Measurements from ENCODE around the gene HSD11B2.

Gene HSD11B2

DNA sequence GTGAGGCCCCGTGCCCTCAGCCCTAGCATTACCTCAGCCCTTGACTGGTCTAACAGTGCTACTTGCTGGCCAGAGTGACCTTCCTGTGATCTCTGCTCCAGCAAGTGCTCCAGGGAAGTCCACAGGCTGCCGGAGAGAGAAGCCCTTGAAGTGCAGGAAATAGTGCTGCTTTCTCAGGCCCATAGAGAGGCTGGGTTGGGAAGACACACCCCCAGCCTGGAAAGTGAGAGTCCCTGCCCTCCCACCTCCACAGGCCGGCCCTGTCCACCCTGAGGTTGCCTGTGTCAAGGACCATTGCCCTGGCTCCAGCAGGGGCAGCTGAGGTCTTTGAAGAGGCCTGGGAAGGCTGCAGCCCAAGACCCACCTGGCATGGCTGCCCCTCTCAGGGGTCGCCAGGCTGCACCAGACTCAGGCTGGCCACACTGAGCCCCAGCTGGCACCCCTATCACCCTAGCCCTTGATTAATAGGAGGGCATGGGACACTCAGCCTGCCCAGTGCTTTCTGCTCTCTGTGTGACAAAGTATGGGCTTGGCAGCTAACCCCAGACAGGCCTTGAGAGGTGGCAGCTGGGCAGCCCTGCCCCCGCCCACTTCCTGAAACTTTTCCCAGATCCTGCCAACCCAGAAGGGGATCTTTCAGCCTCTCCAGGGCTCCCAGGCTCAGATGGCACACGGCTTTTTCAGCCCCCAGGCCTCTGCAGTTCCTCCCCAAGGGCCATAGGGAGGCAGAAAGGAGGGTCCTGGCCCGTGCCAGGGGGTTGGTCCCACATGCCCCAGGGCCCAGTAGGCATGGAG is 28.3 kb downstream of the HSD11B2 start:
- no peak overlapping the region for H3K4me3 ChIP-seq (replicated peaks; ENCODE audit: low read depth, low read length)
- TF ChIP-seq, protein P1, sequence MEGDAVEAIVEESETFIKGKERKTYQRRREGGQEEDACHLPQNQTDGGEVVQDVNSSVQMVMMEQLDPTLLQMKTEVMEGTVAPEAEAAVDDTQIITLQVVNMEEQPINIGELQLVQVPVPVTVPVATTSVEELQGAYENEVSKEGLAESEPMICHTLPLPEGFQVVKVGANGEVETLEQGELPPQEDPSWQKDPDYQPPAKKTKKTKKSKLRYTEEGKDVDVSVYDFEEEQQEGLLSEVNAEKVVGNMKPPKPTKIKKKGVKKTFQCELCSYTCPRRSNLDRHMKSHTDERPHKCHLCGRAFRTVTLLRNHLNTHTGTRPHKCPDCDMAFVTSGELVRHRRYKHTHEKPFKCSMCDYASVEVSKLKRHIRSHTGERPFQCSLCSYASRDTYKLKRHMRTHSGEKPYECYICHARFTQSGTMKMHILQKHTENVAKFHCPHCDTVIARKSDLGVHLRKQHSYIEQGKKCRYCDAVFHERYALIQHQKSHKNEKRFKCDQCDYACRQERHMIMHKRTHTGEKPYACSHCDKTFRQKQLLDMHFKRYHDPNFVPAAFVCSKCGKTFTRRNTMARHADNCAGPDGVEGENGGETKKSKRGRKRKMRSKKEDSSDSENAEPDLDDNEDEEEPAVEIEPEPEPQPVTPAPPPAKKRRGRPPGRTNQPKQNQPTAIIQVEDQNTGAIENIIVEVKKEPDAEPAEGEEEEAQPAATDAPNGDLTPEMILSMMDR (IDR thresholded peaks at IDR 0.05; ENCODE audit: low read length, missing control alignments): no peak
- no peak for DNase-seq (ENCODE audit: low read depth)

DNA sequence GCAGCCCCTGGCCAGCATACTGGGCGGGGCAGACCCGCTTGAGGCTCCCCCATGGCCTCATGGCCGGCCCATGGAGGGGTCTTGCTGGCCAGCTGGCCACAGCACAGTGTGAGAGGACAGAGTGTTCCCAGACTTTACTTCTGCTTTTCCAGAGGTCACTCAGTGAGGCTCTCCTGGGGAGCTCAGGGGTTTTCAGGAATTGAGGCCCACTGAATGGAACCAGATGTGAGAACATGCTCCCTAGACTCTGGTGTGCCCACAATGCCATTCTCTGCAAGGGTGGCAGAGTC is 28.9 kb downstream of the HSD11B2 start:
- TF ChIP-seq, protein P1 (IDR thresholded peaks at IDR 0.05; ENCODE audit: low read length, missing control alignments): no peak
- no peak overlapping the region for H3K4me3 ChIP-seq (replicated peaks; ENCODE audit: low read depth, low read length)

GRCh38 chr16:67460168-67460567 is 29.2 kb downstream of the HSD11B2 start:
- DNase-seq (ENCODE audit: low read depth): no peak
- H3K4me3 ChIP-seq (replicated peaks; ENCODE audit: low read depth, low read length): no peak overlapping the region
- TF ChIP-seq, protein P1 (IDR thresholded peaks at IDR 0.05; ENCODE audit: low read length, missing control alignments): no peak

More for the DNA sequence above, 28.9 kb downstream of the HSD11B2 start:
- no peak for DNase-seq (ENCODE audit: low read depth)

DNA sequence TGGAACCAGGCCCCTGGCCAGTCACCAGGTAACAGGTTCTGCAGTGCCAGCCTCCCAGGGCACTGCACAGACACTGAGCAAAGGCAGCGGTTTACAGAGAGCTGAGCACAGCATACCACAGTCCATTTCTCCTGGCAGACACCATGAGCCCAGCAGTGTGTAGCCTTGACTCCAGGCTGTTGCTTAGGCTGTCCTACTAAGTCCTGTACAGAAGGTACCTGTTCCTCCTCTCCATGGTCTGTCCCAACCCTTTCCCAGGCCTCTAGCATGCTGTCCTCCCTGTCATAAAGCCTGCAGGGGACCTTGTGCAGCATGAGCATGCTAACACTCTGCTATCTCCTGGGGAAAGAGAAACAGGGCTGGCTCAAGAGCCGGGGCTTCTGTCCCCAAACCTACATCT is 30.0 kb downstream of the HSD11B2 start:
- DNase-seq (ENCODE audit: low read depth): no peak
- no peak overlapping the region for H3K4me3 ChIP-seq (replicated peaks; ENCODE audit: low read depth, low read length)
- TF ChIP-seq, protein P1 (IDR thresholded peaks at IDR 0.05; ENCODE audit: low read length, missing control alignments): no peak

- no peak overlapping the region for H3K4me3 ChIP-seq (replicated peaks; ENCODE audit: low read depth, low read length)
- TF ChIP-seq, protein P1 (IDR thresholded peaks at IDR 0.05; ENCODE audit: low read length, missing control alignments): no peak
- no peak for DNase-seq (ENCODE audit: low read depth)
These were observed 30.8 kb downstream of the HSD11B2 start for GRCh38 chr16:67461600-67462278.

- no peak for DNase-seq (ENCODE audit: low read depth)
- TF ChIP-seq, protein P1 (IDR thresholded peaks at IDR 0.05; ENCODE audit: low read length, missing control alignments): no peak
These were observed 31.3 kb downstream of the HSD11B2 start for GRCh38 chr16:67462279-67462655.

More at GRCh38 chr16:67462279-67462655, 31.3 kb downstream of the HSD11B2 start:
- no peak overlapping the region for H3K4me3 ChIP-seq (replicated peaks; ENCODE audit: low read depth, low read length)
